GM21576 (cell line): ENCODE results near the gene ST6GAL2.

Experiments
- ATAC-seq: cut with Tn5 transposase; IDR thresholded peaks from one replicate; pipeline ENCODE4 v1.9.1; 2021; ENCODE audit warnings: mild to moderate bottlenecking, moderate library complexity; ENCODE audit not compliant: unreplicated experiment

Gene ST6GAL2, protein sequence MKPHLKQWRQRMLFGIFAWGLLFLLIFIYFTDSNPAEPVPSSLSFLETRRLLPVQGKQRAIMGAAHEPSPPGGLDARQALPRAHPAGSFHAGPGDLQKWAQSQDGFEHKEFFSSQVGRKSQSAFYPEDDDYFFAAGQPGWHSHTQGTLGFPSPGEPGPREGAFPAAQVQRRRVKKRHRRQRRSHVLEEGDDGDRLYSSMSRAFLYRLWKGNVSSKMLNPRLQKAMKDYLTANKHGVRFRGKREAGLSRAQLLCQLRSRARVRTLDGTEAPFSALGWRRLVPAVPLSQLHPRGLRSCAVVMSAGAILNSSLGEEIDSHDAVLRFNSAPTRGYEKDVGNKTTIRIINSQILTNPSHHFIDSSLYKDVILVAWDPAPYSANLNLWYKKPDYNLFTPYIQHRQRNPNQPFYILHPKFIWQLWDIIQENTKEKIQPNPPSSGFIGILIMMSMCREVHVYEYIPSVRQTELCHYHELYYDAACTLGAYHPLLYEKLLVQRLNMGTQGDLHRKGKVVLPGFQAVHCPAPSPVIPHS

GRCh38 chr2:106885971-106886915 lies at the start of gene ST6GAL2:
Gene ST6GAL2, minus strand, starts transcription at chr2:106886167. Its CDS starts 42,190 bp downstream, at chr2:106843977.
- no peak for ATAC-seq

GRCh38 chr2:106932644-106933043 lies 46.7 kb upstream of the ST6GAL2 start:
- ATAC-seq = no peak

DNA sequence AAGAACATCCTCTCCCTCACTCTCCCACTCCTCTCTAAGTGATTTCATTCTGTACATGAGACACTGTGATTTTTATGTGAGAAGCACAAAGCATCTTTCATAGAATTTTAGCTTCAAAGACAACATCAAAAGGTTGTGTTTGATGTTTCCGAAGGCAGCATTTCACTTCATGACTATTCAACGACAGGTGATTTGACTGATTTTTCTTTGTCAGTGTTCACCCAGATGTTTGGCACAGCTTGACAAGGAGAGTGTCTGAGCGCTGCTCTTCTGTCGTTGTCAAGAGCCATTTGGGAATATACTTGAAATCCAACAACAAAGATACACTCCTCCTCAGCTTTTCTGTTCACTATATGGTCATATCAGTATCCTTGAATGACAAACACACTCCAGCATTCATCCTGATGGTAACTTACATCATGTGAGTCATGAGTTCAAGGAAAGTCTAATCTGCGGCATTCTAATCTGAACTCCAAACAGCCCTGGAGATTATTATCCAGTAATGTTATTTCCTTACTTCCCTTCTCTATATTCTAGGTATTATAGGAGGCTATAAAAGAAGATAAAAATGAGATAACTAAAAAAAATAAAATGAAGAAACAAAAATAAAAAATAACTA lies 45.9 kb upstream of the ST6GAL2 start:
- no peak for ATAC-seq

DNA sequence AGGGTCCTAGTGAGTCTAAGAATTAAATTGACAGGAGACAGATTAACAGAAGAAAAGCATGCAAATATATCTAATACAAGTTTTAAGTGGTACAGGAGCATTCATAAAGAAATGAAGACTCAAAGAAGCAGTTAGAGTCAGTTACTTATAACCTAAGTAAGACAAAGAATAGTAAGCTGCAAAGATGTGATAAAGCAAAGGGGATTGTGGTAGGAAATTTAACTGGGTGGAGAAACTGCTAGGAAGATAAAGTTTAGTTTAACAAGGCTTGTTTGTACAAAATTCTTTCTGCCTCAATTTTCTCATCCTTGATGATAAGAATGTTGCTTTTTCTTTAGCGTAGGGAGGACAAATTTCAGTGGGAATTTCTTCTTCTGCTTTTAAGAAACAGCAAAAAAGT lies 35.5 kb upstream of the ST6GAL2 start:
- ATAC-seq = no peak

DNA sequence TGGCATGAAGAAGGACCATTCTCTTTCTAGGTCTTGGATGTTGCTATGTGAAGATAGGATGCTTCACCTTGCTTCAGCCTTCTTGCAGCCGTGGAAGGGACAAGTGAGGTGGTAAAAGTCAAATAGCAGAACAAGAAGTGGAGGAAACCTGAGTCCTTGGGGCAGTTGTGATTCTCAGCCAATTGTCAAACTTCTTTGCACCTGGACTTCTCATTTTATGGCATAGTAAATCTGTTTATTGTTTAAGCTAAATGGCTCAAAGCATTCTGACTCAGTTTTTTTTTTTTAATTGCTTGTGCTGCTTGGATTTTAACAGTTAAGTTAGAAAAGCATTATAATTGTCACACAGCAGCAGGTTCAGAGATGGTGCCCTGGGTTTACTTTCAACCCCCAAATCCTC lies 33.0 kb upstream of the ST6GAL2 start:
- no peak for ATAC-seq

DNA sequence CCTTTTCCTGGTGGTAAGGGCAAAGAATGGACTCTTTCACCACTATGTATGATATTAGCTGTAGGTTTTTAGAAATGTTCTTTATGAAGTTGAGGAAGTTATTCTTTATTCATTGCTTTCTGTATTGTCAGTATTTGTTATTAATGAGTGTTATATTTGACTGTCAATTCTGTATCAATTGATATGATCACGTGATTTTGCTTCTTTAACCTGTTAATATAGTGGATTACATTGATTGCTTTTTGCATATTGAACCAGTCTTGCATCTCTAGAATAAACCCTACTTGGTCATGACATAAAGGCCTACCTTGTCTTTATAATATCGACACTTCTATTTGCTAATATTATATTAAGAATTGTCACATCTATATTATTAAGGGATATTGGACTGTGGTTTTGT lies 18.3 kb upstream of the ST6GAL2 start:
- ATAC-seq = no peak

GRCh38 chr2:106899786-106900530 lies 14.0 kb upstream of the ST6GAL2 start:
- ATAC-seq = no peak

- no peak for ATAC-seq
Observed at GRCh38 chr2:106894545-106894944, 8.6 kb upstream of the ST6GAL2 start.

GRCh38 chr2:106892048-106892447 lies 6.1 kb upstream of the ST6GAL2 start:
- no peak for ATAC-seq

DNA sequence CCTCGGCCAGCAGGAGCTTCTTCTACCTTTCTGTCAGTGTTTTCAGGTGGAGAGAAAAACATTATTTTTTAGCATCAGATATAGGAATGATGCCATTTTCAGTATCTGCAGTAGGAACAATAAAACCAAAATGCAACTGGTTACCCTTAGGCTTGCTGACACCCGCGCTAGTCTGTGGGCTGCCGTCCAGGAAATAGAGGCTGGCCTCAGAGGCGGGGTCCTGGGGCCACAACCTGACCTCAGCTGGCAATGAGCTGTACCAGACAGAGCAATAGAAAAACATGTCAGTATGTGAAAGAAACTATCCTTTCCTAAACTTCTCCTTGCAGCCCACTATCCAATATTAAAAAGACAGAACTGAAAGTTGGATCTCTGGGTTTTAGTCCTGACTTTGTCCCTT lies 4.6 kb upstream of the ST6GAL2 start:
- no peak for ATAC-seq

DNA sequence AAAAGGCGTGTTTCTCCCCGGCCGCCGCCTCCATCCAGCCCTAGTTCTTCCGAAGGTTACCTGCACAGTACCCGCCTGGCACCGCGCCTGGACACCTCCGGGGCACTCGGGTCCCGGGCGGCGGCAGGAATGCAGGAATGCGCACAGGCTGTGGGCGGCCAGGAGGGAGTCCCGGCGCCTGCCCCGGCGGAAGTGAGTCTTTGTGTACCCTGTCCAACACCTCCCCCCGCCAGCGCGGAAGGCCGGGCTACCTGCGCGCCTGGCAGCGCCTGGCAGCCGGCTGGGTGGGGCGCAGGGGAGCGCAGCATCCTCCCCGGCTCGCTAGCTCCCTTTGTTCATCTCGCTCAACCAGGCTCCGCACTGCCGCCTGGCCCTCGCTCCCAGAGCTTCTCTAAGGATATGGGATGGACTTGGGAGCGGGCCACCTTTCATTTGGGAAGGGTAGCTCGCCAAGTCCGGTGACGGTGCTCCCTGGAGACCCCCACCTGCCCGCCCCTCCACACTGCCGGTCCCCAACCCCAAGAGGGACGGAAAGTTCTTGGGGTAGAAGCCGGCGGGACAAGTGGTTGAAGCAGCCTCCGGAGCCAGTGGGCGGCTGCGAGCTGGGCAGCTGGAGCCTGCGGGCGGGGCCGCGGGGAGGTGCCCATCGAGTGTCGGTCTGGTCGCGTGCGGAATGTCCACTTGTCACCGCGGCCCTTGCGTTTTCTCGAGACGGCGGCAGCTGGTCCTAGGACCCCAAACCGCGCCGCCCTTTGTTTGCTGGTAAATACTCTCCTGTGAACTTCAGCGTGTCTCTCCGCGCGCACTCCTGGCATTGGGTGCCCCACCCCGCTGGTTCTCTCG lies 1.2 kb upstream of the ST6GAL2 start:
- no peak for ATAC-seq

DNA sequence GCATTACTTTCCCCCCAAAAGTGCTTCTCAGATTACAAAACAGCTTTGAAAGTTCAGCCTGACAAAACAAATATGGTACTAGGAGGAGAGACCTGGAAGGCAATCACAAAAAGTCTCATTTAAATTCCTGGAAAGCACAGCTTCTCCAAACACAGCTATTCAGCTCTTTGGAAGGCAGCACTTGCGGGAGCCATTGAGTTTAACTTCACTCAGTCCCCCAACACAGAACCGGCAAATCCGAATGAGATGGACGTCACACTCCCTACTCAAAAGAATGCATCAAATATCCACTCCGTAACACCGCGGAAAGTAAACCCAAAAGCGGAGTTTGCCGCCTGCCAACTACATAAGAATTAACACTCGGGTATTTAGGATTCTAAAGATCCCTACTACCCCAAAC lies 638 bp downstream of the ST6GAL2 start:
- ATAC-seq = no peak

DNA sequence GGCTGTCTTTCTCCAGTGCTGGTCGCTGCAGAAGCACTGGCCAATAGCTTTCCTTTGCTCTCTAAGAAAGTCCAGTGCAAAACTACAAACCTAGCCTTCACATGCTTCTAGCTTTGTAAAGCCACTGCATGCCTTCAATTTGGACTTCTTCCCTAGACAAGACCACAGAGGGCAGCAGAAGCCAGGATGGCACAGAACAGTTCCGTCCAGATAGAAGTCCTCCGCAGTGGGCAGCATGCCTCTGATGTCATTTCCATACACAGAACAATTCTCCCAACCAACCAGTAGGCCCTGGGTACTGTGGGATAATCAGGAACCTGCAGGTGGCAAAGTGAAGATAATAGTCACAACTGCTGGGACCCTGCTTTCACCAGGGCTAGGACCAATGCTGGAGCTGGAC lies 3.3 kb downstream of the ST6GAL2 start:
- no peak for ATAC-seq

DNA sequence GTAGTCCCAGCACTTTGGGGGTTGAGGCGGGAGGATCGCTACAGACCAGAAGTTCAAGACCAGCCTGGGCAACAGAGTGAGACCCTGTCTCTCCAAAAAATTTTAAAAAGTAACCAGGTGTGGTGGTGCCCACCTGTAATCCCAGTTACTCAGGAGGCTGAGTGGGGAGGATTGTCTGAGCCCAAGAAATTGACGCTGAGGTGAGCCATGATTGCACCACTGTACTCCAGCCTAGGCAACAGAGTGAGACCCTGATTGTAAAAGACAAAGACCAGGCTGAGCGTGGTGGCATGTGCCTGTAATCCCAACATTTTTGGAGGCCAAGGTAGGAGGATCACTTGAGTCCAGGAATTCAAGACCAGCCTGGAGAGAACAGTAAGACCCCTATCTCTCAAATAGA lies 7.8 kb downstream of the ST6GAL2 start:
- no peak for ATAC-seq

GRCh38 chr2:106876699-106877098 lies 9.3 kb downstream of the ST6GAL2 start:
- ATAC-seq = no peak

GRCh38 chr2:106869512-106870275 lies 16.3 kb downstream of the ST6GAL2 start:
- no peak for ATAC-seq

- no peak for ATAC-seq
Observed at GRCh38 chr2:106868275-106868674, 17.7 kb downstream of the ST6GAL2 start.

DNA sequence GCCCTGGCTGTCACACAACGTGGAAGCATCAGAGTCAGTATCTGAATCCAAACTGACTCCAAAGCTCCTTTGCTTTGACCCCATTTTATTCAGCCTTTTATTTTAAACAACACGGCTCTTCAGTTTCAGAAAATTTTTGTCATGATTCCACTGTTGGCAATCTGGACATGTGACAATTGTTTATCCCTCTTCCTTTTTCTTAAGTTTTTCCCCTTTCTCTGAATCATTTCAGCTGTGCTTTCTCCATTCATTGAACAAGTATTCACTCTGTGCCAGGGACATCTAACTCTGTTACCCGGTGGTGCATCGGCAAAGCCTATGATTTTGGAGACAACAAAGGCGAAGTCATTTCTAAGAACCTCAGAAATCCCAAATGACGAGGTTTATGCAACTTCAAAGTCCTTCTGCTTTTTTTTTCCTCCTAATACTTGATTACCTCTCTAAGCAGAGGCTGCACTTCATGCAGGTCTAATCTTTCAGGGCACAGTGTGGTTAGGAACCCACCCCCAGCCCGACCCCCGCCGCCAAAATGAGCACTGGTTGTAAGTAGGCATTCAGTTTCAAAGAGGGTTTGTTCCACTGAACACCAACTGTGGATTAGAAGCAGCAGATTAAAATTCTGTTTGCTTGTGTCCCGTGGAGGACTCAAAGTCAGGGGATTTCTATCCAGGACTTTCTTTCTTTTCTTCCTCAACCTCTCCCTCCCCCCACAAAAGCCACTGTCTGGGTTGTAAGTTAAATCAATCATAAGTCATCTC lies 18.6 kb downstream of the ST6GAL2 start:
- ATAC-seq = no peak
